SK-N-SH (cell line): ENCODE results near the gene CCDC40. TPM values are rescaled to one million over a fixed set of nuclear protein-coding genes. Genes with fewer than 3 reads are reported as not detected.

Experiments
- CTCF ChIA-PET: fragments of 300-600, 350-600 bp; formaldehyde crosslinking; extraction: SDS; loops from one replicate; lab custom pipeline; 2021; lab: Yijun Ruan, JAX
- POLR2A ChIA-PET: fragments of 350-600 bp; sonication (Branson Sonifier 250); formaldehyde crosslinking; extraction: SDS; loops from one replicate; lab custom pipeline; 2020; ENCODE audit warnings: antibody characterized with exemption, inconsistent platforms; lab: Yijun Ruan, JAX
- DNase-seq: peaks from one replicate; pipeline ENCODE4 v3.0.0; 2012
- H2AFZ ChIP-seq: fragments of 200-600 bp; sonication (generic); 2 replicates; pipeline ENCODE4 v1.8.1; 2016; ENCODE audit warnings: antibody characterized with exemption, mild to moderate bottlenecking, low read depth
- H3F3A ChIP-seq: fragments of 200-600 bp; sonication (generic); replicated peaks from 2 replicates; pipeline ENCODE3; 2016; ENCODE audit warnings: antibody characterized with exemption, mild to moderate bottlenecking; ENCODE audit not compliant: insufficient read depth
- H3K27ac ChIP-seq, 2 experiments: fragments of 200-500 bp in 1 of 2; fragments of 200-600 bp in 1 of 2; sonication (Bioruptor generic) in 1 of 2; sonication (generic), shearing (Covaris generic) in 1 of 2; 2 replicates each; pipeline versions ENCODE4 v1.5.1 to v1.6.1; 2014 to 2016; ENCODE audit warnings: low read depth in 2 of 2, inconsistent platforms in 1 of 2, low read length in 1 of 2, mild to moderate bottlenecking in 1 of 2, mixed read lengths in 1 of 2
- H3K27me3 ChIP-seq: fragments of 200-600 bp; sonication (generic), shearing (Covaris generic); 2 replicates; pipeline ENCODE4 v1.6.1; 2016; ENCODE audit warnings: mixed run types; ENCODE audit not compliant: insufficient read depth
- H3K36me3 ChIP-seq, 2 experiments: fragments of 200-500 bp in 1 of 2; fragments of 200-600 bp in 1 of 2; sonication (Bioruptor generic) in 1 of 2; sonication (generic) in 1 of 2; replicated peaks in 1 of 2; 2 replicates each; pipeline versions ENCODE3 to v1.5.1; 2014 to 2016; ENCODE audit warnings: low read length in 1 of 2, mild to moderate bottlenecking in 1 of 2; ENCODE audit not compliant: insufficient read depth in 2 of 2, control insufficient read depth in 1 of 2
- H3K4me1 ChIP-seq, 2 experiments: fragments of 200-500 bp in 1 of 2; fragments of 200-600 bp in 1 of 2; sonication (Bioruptor generic) in 1 of 2; sonication (generic), shearing (Covaris generic) in 1 of 2; 2 replicates each; pipeline versions ENCODE4 v1.5.1 to v1.6.1; 2014 to 2016; ENCODE audit warnings: low read depth in 1 of 2, low read length in 1 of 2, mixed run types in 1 of 2; ENCODE audit not compliant: insufficient read depth in 2 of 2, control insufficient read depth in 1 of 2
- H3K4me2 ChIP-seq: fragments of 200-600 bp; sonication (generic), shearing (Covaris generic); 2 replicates; pipeline ENCODE4 v1.6.1; 2017; ENCODE audit warnings: mixed run types
- H3K4me3 ChIP-seq, 2 experiments: fragments of 200-500 bp in 1 of 2; fragments of 200-600 bp in 1 of 2; sonication (Bioruptor generic) in 1 of 2; sonication (generic), shearing (Covaris generic) in 1 of 2; 2 replicates each; pipeline versions ENCODE4 v1.5.1 to v1.8.1; 2014 to 2016; ENCODE audit warnings: low read depth in 2 of 2, inconsistent platforms in 1 of 2, low read length in 1 of 2, mild to moderate bottlenecking in 1 of 2, mixed read lengths in 1 of 2, moderate library complexity in 1 of 2
- H3K79me2 ChIP-seq: fragments of 200-600 bp; sonication (generic); 2 replicates; pipeline ENCODE4 v1.8.1; 2017; ENCODE audit warnings: mild to moderate bottlenecking; ENCODE audit not compliant: insufficient read depth
- H3K9ac ChIP-seq: fragments of 200-600 bp; sonication (generic); 2 replicates; pipeline ENCODE4 v1.6.1; 2017; ENCODE audit warnings: mixed run types
- H3K9me2 ChIP-seq: fragments of 200-600 bp; sonication (generic); 2 replicates; pipeline ENCODE4 v1.6.1; 2017; ENCODE audit warnings: mixed run types
- H3K9me3 ChIP-seq: fragments of 200-600 bp; sonication (generic); 2 replicates; pipeline ENCODE4 v1.6.1; 2017; ENCODE audit warnings: mixed run types, mild to moderate bottlenecking, moderate library complexity
- H4K20me1 ChIP-seq: fragments of 200-600 bp; sonication (generic); 2 replicates; pipeline ENCODE4 v1.6.1; 2017; ENCODE audit warnings: mild to moderate bottlenecking, mixed run types; ENCODE audit not compliant: insufficient read depth
- CHD2 ChIP-seq: fragments of 150-350 bp; IDR thresholded peaks from 2 replicates; pipeline ENCODE4 v1.6.1; 2018; ENCODE audit warnings: low read length; ENCODE audit not compliant: partially characterized antibody
- EP300 ChIP-seq, 2 experiments: IDR thresholded peaks; 2 replicates each; pipeline versions ENCODE4 v1.4.0 to v1.6.1; 2012; ENCODE audit warnings: borderline replicate concordance in 1 of 2, low read depth in 1 of 2, low read length in 1 of 2
- FOSL2 ChIP-seq: IDR thresholded peaks from 2 replicates; pipeline ENCODE4 v1.4.0; 2012; ENCODE audit warnings: low read depth, mild to moderate bottlenecking, moderate library complexity, borderline replicate concordance
- FOXM1 ChIP-seq: IDR thresholded peaks from 2 replicates; pipeline ENCODE4 v1.4.0; 2012; ENCODE audit warnings: low read depth, mild to moderate bottlenecking
- GATA2 ChIP-seq: sonication (generic); formaldehyde crosslinking; IDR thresholded peaks from 2 replicates; pipeline ENCODE4 v1.5.0; 2020; ENCODE audit warnings: mild to moderate bottlenecking, missing genetic modification reagents
- MAX ChIP-seq: IDR thresholded peaks from 2 replicates; pipeline ENCODE4 v1.4.0; 2012; ENCODE audit warnings: low read depth
- NRF1 ChIP-seq: IDR thresholded peaks from 2 replicates; pipeline ENCODE4 v1.6.1; 2012; ENCODE audit warnings: low read depth, mild to moderate bottlenecking, low read length
- RAD21 ChIP-seq: IDR thresholded peaks from 2 replicates; pipeline ENCODE4 v1.6.1; 2012; ENCODE audit warnings: mild to moderate bottlenecking, low read length
- RXRA ChIP-seq: IDR thresholded peaks from 2 replicates; pipeline ENCODE4 v1.4.0; 2012; ENCODE audit warnings: low read depth, mild to moderate bottlenecking, borderline replicate concordance
- SIN3A ChIP-seq: IDR thresholded peaks from 2 replicates; pipeline ENCODE4 v1.6.1; 2012; ENCODE audit warnings: low read depth, mild to moderate bottlenecking, low read length, moderate library complexity, borderline replicate concordance
- TAF1 ChIP-seq: IDR thresholded peaks from 2 replicates; pipeline ENCODE4 v1.6.1; 2012; ENCODE audit warnings: low read depth, mild to moderate bottlenecking, low read length, moderate library complexity, borderline replicate concordance
- TCF12 ChIP-seq: IDR thresholded peaks from 2 replicates; pipeline ENCODE4 v1.4.0; 2012
- USF1 ChIP-seq: IDR thresholded peaks from 2 replicates; pipeline ENCODE4 v1.4.0; 2012; ENCODE audit warnings: low read depth, borderline replicate concordance
- ZBTB33 ChIP-seq: IDR thresholded peaks from 2 replicates; pipeline ENCODE4 v1.4.0; 2012; ENCODE audit warnings: low read depth, borderline replicate concordance
- WGBS: methylation state at CpG from one replicate; pipeline ENCODE4 v1.1.6; 2017; ENCODE audit warnings: low lambda C conversion rate; 5-methylcytosine and 5-hydroxymethylcytosine counted together
- polyA plus RNA-seq, 3 experiments: library from polyadenylated mRNA; depleted of rRNA; stranded (reverse); fragments of >200 nt; gene quantifications; 2 replicates each; pipeline ENCODE4 v1.2.3, GENCODE V29; 2012
- TF ChIP-seq, protein P1 (sequence below): IDR thresholded peaks from 2 replicates; pipeline ENCODE4; 2012
- TF ChIP-seq, protein P2 (sequence below): fragments of 150-350 bp; IDR thresholded peaks from 2 replicates; pipeline ENCODE4 v1.6.1; 2017; ENCODE audit warnings: antibody characterized with exemption, low read length, low read depth, borderline replicate concordance
- TF ChIP-seq, protein P3 (sequence below): fragments of 200-600 bp; sonication (generic); IDR thresholded peaks from 2 replicates; pipeline ENCODE4 v1.6.1; 2017; ENCODE audit warnings: antibody characterized with exemption, mild to moderate bottlenecking, moderate library complexity

CCDC40 gene
- polyA plus RNA-seq, 1 of the 3 experiments (the other 2 are of a cell fraction): 17.3 TPM

GRCh38 chr17:80092959-80093358, 56.5 kb downstream of the CCDC40 start:
- no peak overlapping the region for H3K4me3 ChIP-seq
- H3K9ac ChIP-seq: no peak overlapping the region
- H3K27me3 ChIP-seq: no peaks in the 10 kb centered on the region
- no peak overlapping the region for H3K27ac ChIP-seq
- no peak for DNase-seq
- WGBS: 89% methylated on average over 8 of the region's 8 CpGs
- ChIA-PET CTCF (interaction anchor here (3.5 to 7.8 kb wide), 2 partner anchors 8 to 10 kb away, joined by 32 to 86 read pairs; partner anchors contain the start of gene GAA), POLR2A (interaction anchor here (0.9 to 1.0 kb wide), 2 partner anchors 8 to 55 kb away, joined by 3 read pairs; partner anchors contain the start of gene GAA)
- H2AFZ ChIP-seq: no peak overlapping the region
- H3K79me2 ChIP-seq: no peaks in the 10 kb centered on the region
- TF ChIP-seq GATA2: no peak
- TF ChIP-seq TCF12: no peak
- no peak for TF ChIP-seq TAF1
- no peaks in the 10 kb centered on the region for H3K9me2 ChIP-seq
- no peaks in the 10 kb centered on the region for H3F3A ChIP-seq
- no peaks in the 10 kb centered on the region for H3K9me3 ChIP-seq
- no peaks in the 10 kb centered on the region for H3K36me3 ChIP-seq
- no peaks in the 10 kb centered on the region for H4K20me1 ChIP-seq
- no peak overlapping the region for H3K4me2 ChIP-seq
- H3K4me1 ChIP-seq: peaks cover 0 to 16% of the 10 kb centered on the region in 2 experiments; a peak in 1 of 4 replicates

GRCh38 chr17:80095038-80095843, 58.8 kb downstream of the CCDC40 start:
- H3K4me1 ChIP-seq: peaks cover 0 to 16% of the 10 kb centered on the region in 2 experiments; a peak in 1 of 4 replicates
- H3F3A ChIP-seq: no peaks in the 10 kb centered on the region
- no peaks in the 10 kb centered on the region for H3K9me3 ChIP-seq
- H3K4me2 ChIP-seq: no peak overlapping the region
- no peak for TF ChIP-seq USF1
- TF ChIP-seq FOSL2: no peak
- TF ChIP-seq FOXM1: no peak
- TF ChIP-seq, protein P1, sequence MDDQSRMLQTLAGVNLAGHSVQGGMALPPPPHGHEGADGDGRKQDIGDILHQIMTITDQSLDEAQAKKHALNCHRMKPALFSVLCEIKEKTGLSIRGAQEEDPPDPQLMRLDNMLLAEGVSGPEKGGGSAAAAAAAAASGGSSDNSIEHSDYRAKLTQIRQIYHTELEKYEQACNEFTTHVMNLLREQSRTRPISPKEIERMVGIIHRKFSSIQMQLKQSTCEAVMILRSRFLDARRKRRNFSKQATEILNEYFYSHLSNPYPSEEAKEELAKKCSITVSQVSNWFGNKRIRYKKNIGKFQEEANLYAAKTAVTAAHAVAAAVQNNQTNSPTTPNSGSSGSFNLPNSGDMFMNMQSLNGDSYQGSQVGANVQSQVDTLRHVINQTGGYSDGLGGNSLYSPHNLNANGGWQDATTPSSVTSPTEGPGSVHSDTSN: no peak
- no peak for TF ChIP-seq NRF1
- no peak for TF ChIP-seq RXRA
- TF ChIP-seq, protein P2, sequence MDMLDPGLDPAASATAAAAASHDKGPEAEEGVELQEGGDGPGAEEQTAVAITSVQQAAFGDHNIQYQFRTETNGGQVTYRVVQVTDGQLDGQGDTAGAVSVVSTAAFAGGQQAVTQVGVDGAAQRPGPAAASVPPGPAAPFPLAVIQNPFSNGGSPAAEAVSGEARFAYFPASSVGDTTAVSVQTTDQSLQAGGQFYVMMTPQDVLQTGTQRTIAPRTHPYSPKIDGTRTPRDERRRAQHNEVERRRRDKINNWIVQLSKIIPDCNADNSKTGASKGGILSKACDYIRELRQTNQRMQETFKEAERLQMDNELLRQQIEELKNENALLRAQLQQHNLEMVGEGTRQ: no peak
- TF ChIP-seq EP300 (IDR thresholded peaks at IDR 0.05; ENCODE audit: borderline replicate concordance in 1 of 2, low read depth in 1 of 2, low read length in 1 of 2): no peak
- TF ChIP-seq ZBTB33: no peak
- no peak for TF ChIP-seq RAD21
- TF ChIP-seq SIN3A: no peak
- no peak for TF ChIP-seq MAX
- TF ChIP-seq TCF12: no peak
- TF ChIP-seq, protein P3, sequence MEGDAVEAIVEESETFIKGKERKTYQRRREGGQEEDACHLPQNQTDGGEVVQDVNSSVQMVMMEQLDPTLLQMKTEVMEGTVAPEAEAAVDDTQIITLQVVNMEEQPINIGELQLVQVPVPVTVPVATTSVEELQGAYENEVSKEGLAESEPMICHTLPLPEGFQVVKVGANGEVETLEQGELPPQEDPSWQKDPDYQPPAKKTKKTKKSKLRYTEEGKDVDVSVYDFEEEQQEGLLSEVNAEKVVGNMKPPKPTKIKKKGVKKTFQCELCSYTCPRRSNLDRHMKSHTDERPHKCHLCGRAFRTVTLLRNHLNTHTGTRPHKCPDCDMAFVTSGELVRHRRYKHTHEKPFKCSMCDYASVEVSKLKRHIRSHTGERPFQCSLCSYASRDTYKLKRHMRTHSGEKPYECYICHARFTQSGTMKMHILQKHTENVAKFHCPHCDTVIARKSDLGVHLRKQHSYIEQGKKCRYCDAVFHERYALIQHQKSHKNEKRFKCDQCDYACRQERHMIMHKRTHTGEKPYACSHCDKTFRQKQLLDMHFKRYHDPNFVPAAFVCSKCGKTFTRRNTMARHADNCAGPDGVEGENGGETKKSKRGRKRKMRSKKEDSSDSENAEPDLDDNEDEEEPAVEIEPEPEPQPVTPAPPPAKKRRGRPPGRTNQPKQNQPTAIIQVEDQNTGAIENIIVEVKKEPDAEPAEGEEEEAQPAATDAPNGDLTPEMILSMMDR: no peak
- no peak for TF ChIP-seq CHD2
- ChIA-PET CTCF (interaction anchor here (1.0 to 7.8 kb wide), 3 partner anchors 12 to 87 kb away, joined by 3 to 86 read pairs (median 4); no protein-coding TSS in a partner anchor), POLR2A (no interaction called here)
- WGBS: 84% methylated on average over 32 of the region's 37 CpGs
- H3K9me2 ChIP-seq: no peaks in the 10 kb centered on the region
- H3K79me2 ChIP-seq: no peaks in the 10 kb centered on the region
- H3K27ac ChIP-seq: no peak overlapping the region
- no peak overlapping the region for H3K9ac ChIP-seq
- H2AFZ ChIP-seq: no peak overlapping the region
- no peaks in the 10 kb centered on the region for H3K36me3 ChIP-seq
- H4K20me1 ChIP-seq: no peaks in the 10 kb centered on the region
- H3K4me3 ChIP-seq: no peak overlapping the region
- no peak for DNase-seq
- H3K27me3 ChIP-seq: no peaks in the 10 kb centered on the region
